HCT116 (cell line): ENCODE results near the gene CDC42EP3.

Source experiments
- POLR2A ChIP-seq: IDR thresholded peaks from 2 replicates; pipeline ENCODE4 v1.7.0; 2011; ENCODE audit warnings: borderline replicate concordance; ENCODE audit not compliant: insufficient read depth, insufficient read length; ENCODE audit errors: extremely low read depth
- ZNF274 ChIP-seq: fragments of 200-500 bp; sonication (Bioruptor generic); IDR thresholded peaks from 2 replicates; pipeline ENCODE4 v1.6.1; 2014; ENCODE audit warnings: mild to moderate bottlenecking, low read depth, low read length, inconsistent platforms
- TF ChIP-seq, protein P1 (sequence below), 3 experiments: fragments of 200-600 bp in 1 of 3; sonication (generic) in 1 of 3; IDR thresholded peaks in 2 of 3; conservative IDR thresholded peaks in 1 of 3; 2 replicates each; pipeline ENCODE4 v1.5.1; 2012 to 2017; ENCODE audit warnings: low read depth in 2 of 3, low read length in 2 of 3, antibody characterized with exemption in 1 of 3, borderline replicate concordance in 1 of 3, control low read depth in 1 of 3, mild to moderate bottlenecking in 1 of 3, mixed read lengths in 1 of 3, mixed run types in 1 of 3, moderate library complexity in 1 of 3; ENCODE audit not compliant: insufficient read depth in 1 of 3

DNA sequence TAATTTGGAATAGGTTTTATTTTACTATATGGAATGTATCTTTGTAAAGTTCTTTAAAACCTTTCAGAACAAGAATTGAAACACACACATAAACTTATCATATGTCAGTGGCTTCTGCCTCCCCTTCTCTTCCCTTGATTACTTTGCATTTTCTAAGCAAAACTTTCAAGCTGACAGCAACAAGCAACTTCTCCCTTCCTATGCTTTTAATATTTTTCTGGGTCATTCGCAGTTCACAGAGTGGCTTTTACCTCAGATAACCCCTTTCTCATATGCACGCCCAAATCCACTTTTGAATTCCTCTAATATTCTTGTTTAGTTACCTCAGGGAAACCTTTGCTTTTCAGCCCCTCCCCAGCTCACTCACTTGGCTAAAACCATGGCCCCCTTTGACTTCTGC, 36.7 kb upstream of the CDC42EP3 start:
- TF ChIP-seq ZNF274 (no peak), POLR2A (no peak)
- TF ChIP-seq, protein P1, sequence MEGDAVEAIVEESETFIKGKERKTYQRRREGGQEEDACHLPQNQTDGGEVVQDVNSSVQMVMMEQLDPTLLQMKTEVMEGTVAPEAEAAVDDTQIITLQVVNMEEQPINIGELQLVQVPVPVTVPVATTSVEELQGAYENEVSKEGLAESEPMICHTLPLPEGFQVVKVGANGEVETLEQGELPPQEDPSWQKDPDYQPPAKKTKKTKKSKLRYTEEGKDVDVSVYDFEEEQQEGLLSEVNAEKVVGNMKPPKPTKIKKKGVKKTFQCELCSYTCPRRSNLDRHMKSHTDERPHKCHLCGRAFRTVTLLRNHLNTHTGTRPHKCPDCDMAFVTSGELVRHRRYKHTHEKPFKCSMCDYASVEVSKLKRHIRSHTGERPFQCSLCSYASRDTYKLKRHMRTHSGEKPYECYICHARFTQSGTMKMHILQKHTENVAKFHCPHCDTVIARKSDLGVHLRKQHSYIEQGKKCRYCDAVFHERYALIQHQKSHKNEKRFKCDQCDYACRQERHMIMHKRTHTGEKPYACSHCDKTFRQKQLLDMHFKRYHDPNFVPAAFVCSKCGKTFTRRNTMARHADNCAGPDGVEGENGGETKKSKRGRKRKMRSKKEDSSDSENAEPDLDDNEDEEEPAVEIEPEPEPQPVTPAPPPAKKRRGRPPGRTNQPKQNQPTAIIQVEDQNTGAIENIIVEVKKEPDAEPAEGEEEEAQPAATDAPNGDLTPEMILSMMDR (IDR thresholded peaks at IDR 0.05 in 2 of 3, conservative IDR thresholded peaks at IDR 0.05 in 1 of 3; ENCODE audit: borderline replicate concordance in 1 of 3, insufficient read depth in 1 of 3, low read depth in 2 of 3, low read length in 2 of 3), result no peak
